Measurements from ENCODE around the gene KLF2. TPM values are rescaled to one million over a fixed set of nuclear protein-coding genes. Genes with fewer than 3 reads are reported as not detected.

Gene KLF2
- total RNA-seq, 1 donor from 2014 or later, result 36.1 TPM

DNA sequence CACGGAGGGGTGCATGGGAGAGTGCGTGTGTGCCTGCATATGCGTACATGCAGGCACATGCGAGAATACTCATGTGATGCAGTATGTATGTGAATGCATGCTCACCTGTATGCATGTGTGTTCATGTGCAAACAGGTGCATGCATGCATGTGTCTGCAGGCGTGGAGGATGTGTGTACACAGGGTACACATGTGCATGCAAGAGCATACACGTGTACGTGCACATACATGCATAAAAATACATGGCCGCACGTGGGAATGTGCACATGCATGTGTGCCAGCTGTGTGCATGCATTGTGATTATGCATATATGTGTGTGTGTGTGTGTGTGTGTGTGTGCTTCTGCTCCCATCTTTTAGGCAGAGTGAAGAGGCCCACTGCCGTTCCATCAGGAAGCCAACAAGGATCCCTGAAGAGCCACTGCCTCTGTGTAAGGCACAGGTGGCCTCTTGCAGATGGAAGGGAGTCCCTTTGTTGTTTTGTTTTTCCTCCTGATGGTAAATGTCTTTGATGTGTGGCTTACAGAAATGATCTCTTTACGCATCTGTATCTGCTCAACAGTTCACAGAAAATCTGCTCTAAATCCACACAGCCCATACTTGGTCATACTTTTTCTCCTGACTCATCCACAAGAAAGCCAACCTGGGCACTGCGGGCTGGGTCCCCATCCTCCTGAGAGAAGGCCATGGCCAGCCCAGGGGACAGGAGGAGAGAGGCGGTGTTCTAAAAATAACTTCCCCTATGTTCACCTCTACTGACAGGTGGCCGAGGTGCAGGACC lies 50.7 kb downstream of the KLF2 start:
- DNase-seq (ENCODE audit: extremely low read depth, low read depth, low spot score), result no peak

DNA sequence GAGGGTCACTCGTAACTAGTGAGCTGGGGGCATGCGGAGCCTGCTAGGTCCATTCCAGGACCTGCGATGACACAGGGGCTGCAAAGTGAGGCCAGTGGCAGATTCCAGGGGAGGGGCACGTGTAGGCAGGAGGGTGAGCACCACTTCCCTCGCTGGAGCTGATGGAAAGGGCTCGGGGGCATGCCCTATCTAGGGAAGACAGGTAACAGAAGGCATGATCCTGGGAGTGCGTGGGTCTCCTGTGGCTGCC lies 51.2 kb downstream of the KLF2 start:
- no peak for DNase-seq (ENCODE audit: extremely low read depth, low read depth, low spot score)

DNA sequence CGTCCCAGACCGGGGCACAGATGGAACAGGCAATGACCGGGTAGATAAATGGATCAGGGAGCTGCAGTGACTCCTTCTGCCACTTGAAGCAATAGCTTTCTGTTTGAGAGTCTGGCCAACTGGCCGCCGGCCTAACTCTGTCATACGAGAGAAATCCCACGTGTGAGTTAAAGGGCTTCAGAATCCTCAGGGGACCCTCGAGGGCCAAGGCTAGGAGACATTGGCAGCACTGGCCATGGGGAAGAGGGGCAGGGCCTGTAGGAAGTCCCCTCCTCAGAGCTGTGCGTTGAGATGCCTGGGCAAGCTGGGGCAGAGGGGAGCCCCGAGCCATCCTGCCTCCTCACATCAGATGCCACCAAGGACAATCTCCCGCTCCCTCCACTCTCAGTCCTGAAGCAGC lies 51.6 kb downstream of the KLF2 start:
- no peak for DNase-seq (ENCODE audit: extremely low read depth, low read depth, low spot score)

DNA sequence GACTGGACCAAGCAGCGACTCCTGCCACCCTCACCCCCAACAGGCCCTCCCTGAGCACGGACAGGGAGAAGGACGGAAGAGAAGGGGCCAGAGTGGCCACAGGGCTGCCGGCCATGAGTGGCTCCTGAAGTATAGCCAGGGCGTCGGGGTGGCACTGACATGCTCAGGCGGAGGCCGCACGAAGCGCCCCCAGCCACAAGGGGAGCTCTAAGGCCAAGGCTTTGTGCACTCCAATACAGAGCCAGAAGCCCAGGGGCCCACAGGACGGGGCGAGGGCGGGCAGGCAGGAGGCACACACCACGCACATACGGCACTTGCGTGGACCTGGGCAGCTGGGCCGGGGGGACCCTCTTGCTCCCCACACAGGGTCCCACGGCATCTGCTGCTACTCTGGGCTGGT lies 52.0 kb downstream of the KLF2 start:
- DNase-seq (ENCODE audit: extremely low read depth, low read depth, low spot score), result no peak

DNA sequence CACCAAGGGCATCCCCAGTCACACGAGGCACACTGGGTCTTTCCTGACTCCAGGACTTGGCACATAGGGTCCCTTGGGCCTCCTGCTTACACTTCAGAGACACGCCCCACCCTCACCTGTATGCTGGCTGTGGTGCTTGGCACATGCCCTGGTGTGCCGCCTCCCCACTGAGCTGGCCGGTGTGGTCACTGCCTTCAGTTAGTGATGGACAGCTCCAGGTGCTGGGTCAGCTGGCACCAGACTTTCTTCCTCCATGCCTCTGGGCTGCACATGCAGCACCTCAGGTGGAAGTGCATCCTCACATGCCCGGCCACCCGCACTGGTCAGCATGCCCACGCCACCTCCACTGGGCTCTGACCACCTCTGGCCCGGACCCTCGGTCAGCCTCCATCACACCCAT lies 52.9 kb downstream of the KLF2 start:
- DNase-seq (ENCODE audit: extremely low read depth, low read depth, low spot score), result no peak

Other genes with a start within 250 kb of the KLF2 start
- gene TPM4, start 248.3 kb upstream of the KLF2 start, total RNA-seq, result 810 and 865 TPM in 2 replicates
- 67.5 and 78.0 TPM in 2 replicates for gene RAB8A, start 212.9 kb upstream of the KLF2 start, total RNA-seq
- not detected in 2 replicates for gene HSH2D, start 181.1 kb upstream of the KLF2 start, total RNA-seq
- gene CIB3, start 151.3 kb upstream of the KLF2 start, total RNA-seq, result not detected in 2 replicates
- gene FAM32A, start 139.4 kb upstream of the KLF2 start, total RNA-seq, result 108 and 142 TPM in 2 replicates
- 127 and 151 TPM in 2 replicates for gene AP1M1, start 126.9 kb upstream of the KLF2 start, total RNA-seq
- 25.0 and 33.1 TPM in 2 replicates for gene EPS15L1, start 147.1 kb downstream of the KLF2 start, total RNA-seq
- gene CALR3, start 171.3 kb downstream of the KLF2 start, total RNA-seq, result not detected in 2 replicates
- gene C19orf44, start 171.6 kb downstream of the KLF2 start, total RNA-seq, result 4.1 and 4.3 TPM in 2 replicates
- 9.8 and 22.3 TPM in 2 replicates for gene CHERP, start 217.6 kb downstream of the KLF2 start, total RNA-seq
- gene SLC35E1, start 247.6 kb downstream of the KLF2 start, total RNA-seq, result 34.1 and 45.6 TPM in 2 replicates